ENCODE measurements around the gene GNAS. TPM values are rescaled to one million over a fixed set of nuclear protein-coding genes. Genes with fewer than 3 reads are reported as not detected.

The GNAS gene
- total RNA-seq, 2 donors from 2014 or later, result 1,032 to 1,202 TPM

- Histone ChIP-seq H3K9me3 (no peaks in the 10 kb centered on the region), H3K27ac (no peak overlapping the region), H3K4me1 (no peaks in the 10 kb centered on the region), H3K27me3 (no peaks in the 10 kb centered on the region), H3K4me3 (no peak overlapping the region), H3K36me3 (no peaks in the 10 kb centered on the region)
- no peak for TF ChIP-seq CTCF (IDR thresholded peaks at IDR 0.05)
- no peak for DNase-seq (ENCODE audit: low spot score)
These were observed 107.1 kb downstream of the GNAS start for GRCh38 chr20:58959652-58960051.

MicroRNAs encoded within 50 kb of the gene (microRNA counts, 767-probe panel; counts per million panel counts)
- microRNA hsa-miR-296-3p (0 to 178 counts per million in 2 donors), microRNA hsa-miR-296-5p (2,860 to 6,084 counts per million in 2 donors), microRNA hsa-miR-298 (0 to 31.0 counts per million in 2 donors)

Small RNA genes lying within 50 kb of the gene (microRNA-seq; reads per million reads assigned to microRNA genes)
- 0 reads per million in 2 donors for gene MIR298 (ENCODE audit: borderline number of aligned reads in 2 of 2, borderline replicate concordance in 1 of 2)

Other genes starting within 250 kb of the GNAS start
- 10 to 100 TPM; 20.9 to 26.1 TPM for gene STX16, start 201.4 kb upstream of the GNAS start, total RNA-seq
- gene NPEPL1, start 159.9 kb upstream of the GNAS start, total RNA-seq, result 10 to 100 TPM; 12.2 to 14.1 TPM
- not detected for gene GNAS-AS1, start 1.8 kb upstream of the GNAS start, total RNA-seq
- 10 to 100 TPM; 24.5 to 27.5 TPM for gene NELFCD, start 128.5 kb downstream of the GNAS start, total RNA-seq
- gene CTSZ, start 154.5 kb downstream of the GNAS start, total RNA-seq, result 100 to 1,000 TPM; 117 to 152 TPM
- gene TUBB1, start 166.7 kb downstream of the GNAS start, total RNA-seq, result under 1 TPM; 0.19 to 0.35 TPM
- 10 to 100 TPM; 41.3 to 42.0 TPM for gene ATP5F1E, start 179.6 kb downstream of the GNAS start, total RNA-seq
- 10 to 100 TPM; 34.6 to 35.2 TPM for gene PRELID3B, start 190.1 kb downstream of the GNAS start, total RNA-seq

Data from right atrium auricular region (tissue), 2 donors.